Mesenchymal stem cell (in vitro differentiated cells and primary cell): ENCODE measurements around the gene IFIT5.
A peak's percentile ranks its signal among the peaks of the same experiment; 100 is the strongest.

ENCODE experiments used
- DNase-seq: peaks from one replicate; pipeline ENCODE4 v3.0.0-alpha.2; 2013
- H2AFZ ChIP-seq: one replicate; pipeline ENCODE4 v1.6.1; 2013; ENCODE audit warnings: low read depth, mild to moderate bottlenecking, control low read depth, inconsistent platforms, low read length, moderate library complexity
- H2AK5ac ChIP-seq: 2 replicates; pipeline ENCODE4 v1.6.1; 2013; ENCODE audit warnings: low read length, moderate library complexity, mild to moderate bottlenecking, inconsistent platforms; ENCODE audit not compliant: severe bottlenecking
- H2BK120ac ChIP-seq: one replicate; pipeline ENCODE4 v1.6.1; 2013; ENCODE audit warnings: low read depth, mild to moderate bottlenecking, inconsistent platforms, low read length, moderate library complexity
- H2BK12ac ChIP-seq, 2 experiments: one replicate each; pipeline ENCODE4 v1.6.1; 2013; ENCODE audit warnings: inconsistent platforms in 2 of 2, low read length in 2 of 2, mild to moderate bottlenecking in 2 of 2, moderate library complexity in 2 of 2, control low read depth in 1 of 2
- H2BK15ac ChIP-seq: one replicate; pipeline ENCODE4 v1.6.1; 2013; ENCODE audit warnings: mild to moderate bottlenecking, low read depth, inconsistent platforms; ENCODE audit not compliant: poor library complexity, severe bottlenecking
- H2BK5ac ChIP-seq: 2 replicates; pipeline ENCODE4 v1.6.1; 2013; ENCODE audit warnings: low read depth, mild to moderate bottlenecking, low read length, control low read depth, inconsistent platforms; ENCODE audit not compliant: poor library complexity, severe bottlenecking
- H3K14ac ChIP-seq, 2 experiments: one replicate each; pipeline ENCODE4 v1.6.1; 2013; ENCODE audit warnings: inconsistent platforms in 2 of 2, low read length in 2 of 2, control low read depth in 1 of 2, mild to moderate bottlenecking in 1 of 2, moderate library complexity in 1 of 2
- H3K18ac ChIP-seq, 2 experiments: one replicate each; pipeline ENCODE4 v1.6.1; 2013; ENCODE audit warnings: inconsistent platforms in 2 of 2, low read length in 2 of 2, control low read depth in 1 of 2, low read depth in 1 of 2, mild to moderate bottlenecking in 1 of 2
- H3K23ac ChIP-seq, 2 experiments: one replicate each; pipeline ENCODE4 v1.6.1; 2013; ENCODE audit warnings: inconsistent platforms in 2 of 2, low read length in 2 of 2, mild to moderate bottlenecking in 2 of 2, moderate library complexity in 2 of 2, control low read depth in 1 of 2
- H3K27ac ChIP-seq: 2 replicates; pipeline ENCODE4 v1.5.1; 2013; ENCODE audit warnings: mild to moderate bottlenecking, moderate library complexity, low read length, control low read depth, inconsistent platforms; ENCODE audit not compliant: poor library complexity, severe bottlenecking
- H3K27me3 ChIP-seq, 2 experiments: 2 replicates each; pipeline versions ENCODE4 v1.6.1 to v1.7.0; 2013; ENCODE audit warnings: low read length in 2 of 2, mild to moderate bottlenecking in 2 of 2, moderate library complexity in 2 of 2, control low read depth in 1 of 2, inconsistent platforms in 1 of 2; ENCODE audit not compliant: control insufficient read depth in 1 of 2, insufficient read depth in 1 of 2
- H3K36me3 ChIP-seq, 2 experiments: 2 replicates each; pipeline versions ENCODE4 v1.6.1 to v1.7.0; 2013; ENCODE audit warnings: low read length in 2 of 2, control low read depth in 1 of 2, inconsistent platforms in 1 of 2, low read depth in 1 of 2, mild to moderate bottlenecking in 1 of 2; ENCODE audit not compliant: insufficient read depth in 2 of 2, control insufficient read depth in 1 of 2
- H3K4ac ChIP-seq, 2 experiments: one replicate each; pipeline ENCODE4 v1.6.1; 2013; ENCODE audit warnings: inconsistent platforms in 2 of 2, low read length in 2 of 2, mild to moderate bottlenecking in 2 of 2, moderate library complexity in 2 of 2, control low read depth in 1 of 2, low read depth in 1 of 2
- H3K4me1 ChIP-seq: 2 replicates; pipeline ENCODE4 v1.6.1; 2013; ENCODE audit warnings: low read depth, low read length, control low read depth; ENCODE audit not compliant: control insufficient read depth, insufficient read depth
- H3K4me2 ChIP-seq: 2 replicates; pipeline ENCODE4 v1.6.1; 2013; ENCODE audit warnings: low read length, mild to moderate bottlenecking, inconsistent platforms; ENCODE audit not compliant: poor library complexity, severe bottlenecking
- H3K4me3 ChIP-seq, 2 experiments: 2 replicates each; pipeline versions ENCODE4 v1.5.1 to v1.7.0; 2013; ENCODE audit warnings: low read length in 2 of 2, mild to moderate bottlenecking in 2 of 2, control low read depth in 1 of 2, low read depth in 1 of 2; ENCODE audit not compliant: insufficient read depth in 1 of 2
- H3K79me1 ChIP-seq: replicated peaks from 2 replicates; pipeline ENCODE4 v1.6.1; 2013; ENCODE audit warnings: mild to moderate bottlenecking, control low read depth, low read length, inconsistent platforms; ENCODE audit not compliant: poor library complexity, severe bottlenecking
- H3K9ac ChIP-seq: 2 replicates; pipeline ENCODE4 v1.7.0; 2013; ENCODE audit warnings: mild to moderate bottlenecking, low read length, moderate library complexity
- H3K9me3 ChIP-seq: 2 replicates; pipeline ENCODE4 v1.7.0; 2013; ENCODE audit warnings: mild to moderate bottlenecking, low read length; ENCODE audit not compliant: control insufficient read depth
- H4K8ac ChIP-seq: one replicate; pipeline ENCODE4 v1.6.1; 2013; ENCODE audit warnings: inconsistent platforms, mild to moderate bottlenecking, low read length, moderate library complexity
- H4K91ac ChIP-seq: one replicate; pipeline ENCODE4 v1.6.1; 2013; ENCODE audit warnings: mild to moderate bottlenecking, low read length, inconsistent platforms
- WGBS: methylation state at CpG from one replicate; pipeline ENCODE4 v1.1.7; 2013; ENCODE audit warnings: mixed read lengths; 5-methylcytosine and 5-hydroxymethylcytosine counted together

The IFIT5 gene

GRCh38 chr10:89395141-89395540, 19.2 kb upstream of the IFIT5 start:
- H2AK5ac ChIP-seq = no peak overlapping the region
- no peak overlapping the region for H3K4ac ChIP-seq
- H3K4me1 ChIP-seq = peaks cover 4% of the 10 kb centered on the region
- no peaks in the 10 kb centered on the region for H3K27me3 ChIP-seq
- H3K36me3 ChIP-seq = peaks cover 0 to 25% of the 10 kb centered on the region in 2 experiments
- H2BK120ac ChIP-seq = no peak overlapping the region
- H2AFZ ChIP-seq = no peak overlapping the region
- H4K91ac ChIP-seq = peak overlapping the region; percentile 69
- peaks cover 4% of the 10 kb centered on the region for H3K79me1 ChIP-seq
- no peak overlapping the region for H2BK15ac ChIP-seq
- H3K9ac ChIP-seq = no peak overlapping the region
- no peak overlapping the region for H3K23ac ChIP-seq
- H3K4me3 ChIP-seq = no peak overlapping the region
- H2BK12ac ChIP-seq = peak overlapping the region; percentile 78 to 86
- no peak for DNase-seq
- no peak overlapping the region for H3K4me2 ChIP-seq
- H4K8ac ChIP-seq = peak overlapping the region; percentile 77
- H3K18ac ChIP-seq = peak overlapping the region; percentile 9 to 56
- no peak overlapping the region for H3K14ac ChIP-seq
- no peak overlapping the region for H2BK5ac ChIP-seq
- WGBS = 97% methylated on average over 2 of the region's 2 CpGs
- H3K9me3 ChIP-seq = no peaks in the 10 kb centered on the region
- no peak overlapping the region for H3K27ac ChIP-seq

GRCh38 chr10:89398003-89398749, 16.2 kb upstream of the IFIT5 start:
- no peak overlapping the region for H2AFZ ChIP-seq
- peaks cover 0 to 44% of the 10 kb centered on the region in 2 experiments for H3K36me3 ChIP-seq
- no peak overlapping the region for H4K91ac ChIP-seq
- peak overlapping the region in 1 of 2 experiments; percentile 67 for H3K4ac ChIP-seq
- no peak overlapping the region for H4K8ac ChIP-seq
- peak; percentile 82 for DNase-seq
- 30% methylated on average over 4 of the region's 5 CpGs for WGBS
- H3K79me1 ChIP-seq = peaks cover 4% of the 10 kb centered on the region
- H3K14ac ChIP-seq = no peak overlapping the region
- H3K23ac ChIP-seq = no peak overlapping the region
- H3K27ac ChIP-seq = no peak overlapping the region
- H3K4me2 ChIP-seq = no peak overlapping the region
- no peaks in the 10 kb centered on the region for H3K9me3 ChIP-seq
- H3K4me3 ChIP-seq = no peak overlapping the region
- H3K18ac ChIP-seq = peak overlapping the region in 1 of 2 experiments; percentile 48
- peaks cover 2% of the 10 kb centered on the region for H3K4me1 ChIP-seq
- no peak overlapping the region for H2BK12ac ChIP-seq
- H3K9ac ChIP-seq = no peak overlapping the region
- no peak overlapping the region for H2BK5ac ChIP-seq
- no peaks in the 10 kb centered on the region for H3K27me3 ChIP-seq
- peak overlapping the region; percentile 49 for H2BK120ac ChIP-seq
- no peak overlapping the region for H2AK5ac ChIP-seq
- H2BK15ac ChIP-seq = no peak overlapping the region

- no peak overlapping the region for H2BK15ac ChIP-seq
- no CpG with 5 or more reads among the region's 1 CpG for WGBS
- DNase-seq = no peak
- no peak overlapping the region for H2BK120ac ChIP-seq
- no peak overlapping the region for H2AK5ac ChIP-seq
- no peak overlapping the region for H3K9ac ChIP-seq
- H3K79me1 ChIP-seq = peaks cover 4% of the 10 kb centered on the region
- H3K4me1 ChIP-seq = no peaks in the 10 kb centered on the region
- H3K18ac ChIP-seq = peak overlapping the region in 1 of 2 experiments; percentile 23
- H2AFZ ChIP-seq = no peak overlapping the region
- no peak overlapping the region for H2BK12ac ChIP-seq
- H3K23ac ChIP-seq = no peak overlapping the region
- no peak overlapping the region for H4K8ac ChIP-seq
- no peaks in the 10 kb centered on the region for H3K9me3 ChIP-seq
- no peak overlapping the region for H3K27ac ChIP-seq
- H3K36me3 ChIP-seq = peaks cover 0 to 59% of the 10 kb centered on the region in 2 experiments
- no peak overlapping the region for H3K4me3 ChIP-seq
- H3K27me3 ChIP-seq = no peaks in the 10 kb centered on the region
- no peak overlapping the region for H3K14ac ChIP-seq
- H4K91ac ChIP-seq = no peak overlapping the region
- H3K4me2 ChIP-seq = no peak overlapping the region
- H3K4ac ChIP-seq = no peak overlapping the region
- no peak overlapping the region for H2BK5ac ChIP-seq
Observed at GRCh38 chr10:89399956-89400355, 14.4 kb upstream of the IFIT5 start.

- H2BK120ac ChIP-seq = no peak overlapping the region
- H3K27ac ChIP-seq = no peak overlapping the region
- no peak overlapping the region for H3K18ac ChIP-seq
- no peak overlapping the region for H3K9ac ChIP-seq
- no peak overlapping the region for H3K4me3 ChIP-seq
- no peak overlapping the region for H3K4ac ChIP-seq
- peaks cover 2% of the 10 kb centered on the region for H3K79me1 ChIP-seq
- peaks cover 0 to 44% of the 10 kb centered on the region in 2 experiments for H3K36me3 ChIP-seq
- no peak for DNase-seq
- WGBS = 100% methylated on average over 1 of the region's 2 CpGs
- no peak overlapping the region for H2AFZ ChIP-seq
- no peaks in the 10 kb centered on the region for H3K27me3 ChIP-seq
- no peak overlapping the region for H3K4me2 ChIP-seq
- no peak overlapping the region for H3K14ac ChIP-seq
- H3K4me1 ChIP-seq = no peaks in the 10 kb centered on the region
- no peak overlapping the region for H4K91ac ChIP-seq
- H2BK15ac ChIP-seq = no peak overlapping the region
- H4K8ac ChIP-seq = no peak overlapping the region
- H2BK12ac ChIP-seq = no peak overlapping the region
- H2AK5ac ChIP-seq = no peak overlapping the region
- no peaks in the 10 kb centered on the region for H3K9me3 ChIP-seq
- no peak overlapping the region for H3K23ac ChIP-seq
- no peak overlapping the region for H2BK5ac ChIP-seq
Observed at GRCh38 chr10:89403043-89403442, 11.3 kb upstream of the IFIT5 start.
